B cell (primary cell): ENCODE data around the gene SLC6A5. TPM values are rescaled to one million over a fixed set of nuclear protein-coding genes. Genes with fewer than 3 reads are reported as not detected.

Experiments used
- ATAC-seq: fragments of 200-7000 bp; cut with Tn5 transposase; one replicate; pipeline ENCODE4 v1.10.0; 2021; ENCODE audit warnings: low read depth, mild to moderate bottlenecking, moderate number of reproducible peaks, moderate library complexity
- CTCF ChIA-PET: fragments of 350-600 bp; sonication (Branson Sonifier 250); formaldehyde crosslinking; loops from one replicate; lab custom pipeline; 2021; ENCODE audit warnings: antibody characterized with exemption, inconsistent platforms; lab: Charles Lee
- POLR2A ChIA-PET: fragments of 350-600 bp; sonication (Branson Sonifier 250); formaldehyde crosslinking; loops from one replicate; lab custom pipeline; 2021; ENCODE audit warnings: antibody characterized with exemption; lab: Charles Lee
- DNase-seq: peaks from one replicate; pipeline ENCODE4 v3.0.0; 2013
- H2AFZ ChIP-seq: 2 replicates; pipeline ENCODE4 v1.6.1; 2012; ENCODE audit warnings: mild to moderate bottlenecking, low read depth, low read length; ENCODE audit not compliant: insufficient read depth, poor library complexity, severe bottlenecking
- H3K27ac ChIP-seq, 2 donors: 1 replicate in 1 of 2; 2 replicates in 1 of 2; pipeline ENCODE4 v1.5.1; 2012 to 2013; ENCODE audit warnings: low read length in 2 of 2, mild to moderate bottlenecking in 2 of 2, moderate library complexity in 1 of 2
- H3K27me3 ChIP-seq, 4 experiments: fragments of 200-600 bp in 1 of 4; sonication (generic) in 1 of 4; replicated peaks in 1 of 4; 1 replicate in 2 of 4; 2 replicates in 2 of 4; pipeline versions ENCODE4 v1.6.1 to v1.7.0; 2013 to 2016; ENCODE audit warnings: low read length in 3 of 4, mild to moderate bottlenecking in 2 of 4, mixed read lengths in 1 of 4, moderate library complexity in 1 of 4; ENCODE audit not compliant: insufficient read depth in 4 of 4, control insufficient read depth in 3 of 4; ENCODE audit errors: control extremely low read depth in 1 of 4
- H3K36me3 ChIP-seq, 2 experiments: replicated peaks in 1 of 2; 1 replicate in 1 of 2; 2 replicates in 1 of 2; pipeline versions ENCODE4 v1.6.1 to v1.7.1; 2013; ENCODE audit warnings: low read length in 1 of 2; ENCODE audit not compliant: insufficient read depth in 2 of 2, control insufficient read depth in 1 of 2; ENCODE audit errors: control extremely low read depth in 1 of 2, extremely low read depth in 1 of 2
- H3K4me1 ChIP-seq, 2 donors: fragments of 200-600 bp in 1 of 2; sonication (generic) in 1 of 2; 1 replicate in 1 of 2; 2 replicates in 1 of 2; pipeline versions ENCODE4 v1.5.1 to v1.6.1; 2013 to 2017; ENCODE audit warnings: low read length in 2 of 2; ENCODE audit not compliant: control insufficient read depth in 2 of 2, insufficient read depth in 2 of 2
- H3K4me2 ChIP-seq: replicated peaks from 2 replicates; pipeline ENCODE3; 2012; ENCODE audit warnings: mild to moderate bottlenecking, low read depth, low read length; ENCODE audit not compliant: poor library complexity, severe bottlenecking
- H3K4me3 ChIP-seq, 5 experiments: fragments of 200-600 bp in 1 of 5; sonication (generic) in 1 of 5; 1 replicate in 3 of 5; 2 replicates in 2 of 5; pipeline versions ENCODE4 v1.5.1 to v1.7.0; 2011 to 2016; ENCODE audit warnings: low read length in 4 of 5, mild to moderate bottlenecking in 4 of 5, low read depth in 2 of 5, control low read depth in 1 of 5, moderate library complexity in 1 of 5; ENCODE audit not compliant: insufficient read depth in 1 of 5; ENCODE audit errors: control extremely low read depth in 1 of 5, extremely low read depth in 1 of 5
- H3K79me2 ChIP-seq: fragments of 200-600 bp; sonication (generic); one replicate; pipeline ENCODE4 v1.6.0; 2016; ENCODE audit warnings: low read length; ENCODE audit not compliant: control insufficient read depth, insufficient read depth
- H3K9ac ChIP-seq: fragments of 200-600 bp; sonication (generic); 2 replicates; pipeline ENCODE4 v1.6.1; 2017; ENCODE audit warnings: mild to moderate bottlenecking, low read length, moderate library complexity
- H3K9me3 ChIP-seq, 3 donors: one replicate each; pipeline versions ENCODE4 v1.6.1 to v1.7.1; 2013; ENCODE audit warnings: low read length in 2 of 3; ENCODE audit not compliant: control insufficient read depth in 2 of 3, insufficient read depth in 1 of 3; ENCODE audit errors: control extremely low read depth in 1 of 3
- H4K20me1 ChIP-seq: 2 replicates; pipeline ENCODE4 v1.6.0; 2012; ENCODE audit warnings: mild to moderate bottlenecking, low read length; ENCODE audit not compliant: insufficient read depth, control insufficient read depth, poor library complexity, severe bottlenecking
- H3K27ac Mint-ChIP-seq: one replicate; pipeline ENCODE4 v1.8.0; 2021; ENCODE audit warnings: mixed read lengths
- H3K27me3 Mint-ChIP-seq: one replicate; pipeline ENCODE4 v1.8.0; 2021; ENCODE audit warnings: mixed read lengths
- H3K4me1 Mint-ChIP-seq: one replicate; pipeline ENCODE4 v1.8.0; 2021; ENCODE audit warnings: mixed read lengths
- H3K4me3 Mint-ChIP-seq: one replicate; pipeline ENCODE4 v1.8.0; 2021; ENCODE audit warnings: mixed read lengths
- H3K9me3 Mint-ChIP-seq: one replicate; pipeline ENCODE4 v1.8.0; 2022; ENCODE audit warnings: mixed read lengths; ENCODE audit not compliant: insufficient read depth
- CTCF ChIP-seq: fragments of 200-600 bp; IDR thresholded peaks from one replicate; pipeline ENCODE4 v1.8.0; 2022; ENCODE audit warnings: antibody characterized with exemption, mild to moderate bottlenecking
- EZH2 ChIP-seq: IDR thresholded peaks from 2 replicates; pipeline ENCODE4 v1.6.1; 2012; ENCODE audit warnings: borderline replicate concordance, low read depth, mild to moderate bottlenecking, moderate library complexity, low read length; ENCODE audit not compliant: insufficient read depth, poor library complexity, severe bottlenecking
- WGBS: methylation state at CpG from one replicate; pipeline ENCODE4 v1.1.5; 2013; ENCODE audit warnings: missing lambda C conversion rate; ENCODE audit not compliant: insufficient coverage; 5-methylcytosine and 5-hydroxymethylcytosine counted together
- intact Hi-C: fragments of 100-400 bp; cut with micrococcal nuclease; formaldehyde crosslinking; loops from one replicate; pipeline ENCODE4 v1.10.0; 2022
- polyA plus RNA-seq: library from polyadenylated mRNA; depleted of rRNA; stranded (reverse); fragments of >200 nt; gene quantifications from 2 replicates; pipeline ENCODE4 v1.2.3, GENCODE V29; 2012
- total RNA-seq, 2 donors: library from RNA; stranded (reverse); fragments of 120-200 nt in 1 of 2; gene quantifications; 1 replicate in 1 of 2; 2 replicates in 1 of 2; pipeline versions ENCODE4 v1.2.3 to v1.2.4, GENCODE V29; 2013 to 2022

Gene SLC6A5
- total and polyA plus RNA-seq, 2 donors (not counting 1 experiment from before 2014, with no cell fraction given), result not detected

- Mint-ChIP-seq H3K9me3 (no peaks in the 10 kb centered on the region), H3K4me1 (peaks cover 13% of the 10 kb centered on the region), H3K4me3 (peak within 1 kb of the TSS; percentile 32), H3K27ac (no peak within 1 kb of the TSS), H3K27me3 (peaks cover 72% of the 10 kb centered on the region)
- H3K9me3 ChIP-seq, result no peaks in the 10 kb centered on the region
- peaks cover 0 to 53% (median 25%) of the 10 kb centered on the region in 4 experiments for H3K27me3 ChIP-seq
- H2AFZ ChIP-seq, result peak within 1 kb of the TSS; percentile 16
- ATAC-seq (no peak), DNase-seq (no peak)
- no peak within 1 kb of the TSS for H3K4me2 ChIP-seq
- ChIA-PET CTCF (no interaction called here), POLR2A (no interaction called here)
- no peaks in the 10 kb centered on the region for H3K79me2 ChIP-seq
- intact Hi-C loops, result no loop called here
- peaks cover 6 to 11% of the 10 kb centered on the region in 2 donors for H3K4me1 ChIP-seq
- H3K9ac ChIP-seq, result no peak within 1 kb of the TSS
- 3% methylated on average over 88 of the region's 93 CpGs for WGBS
- H4K20me1 ChIP-seq, result no peaks in the 10 kb centered on the region
- H3K4me3 ChIP-seq, result no peak within 1 kb of the TSS
- H3K27ac ChIP-seq, result no peak within 1 kb of the TSS
- TF ChIP-seq CTCF, result no peak
- no peak for TF ChIP-seq EZH2
- H3K36me3 ChIP-seq, result no peaks in the 10 kb centered on the region
These were observed 69.7 kb downstream of the SLC6A5 start, which contains the start of gene NELL1 for GRCh38 chr11:20668844-20669819. Gene NELL1 (plus strand): TSS chr11:20669586.
